GM19324 (cell line): ENCODE measurements around the gene GNAS.
"Not testable (repeated sequence)": the region's sequence is repeated elsewhere in the genome, so short reads cannot be mapped to it uniquely, and the experiment has no call there.

Source experiments
- ATAC-seq: cut with Tn5 transposase; IDR thresholded peaks from one replicate; pipeline ENCODE4 v1.9.1; 2021; ENCODE audit warnings: mild to moderate bottlenecking, moderate library complexity; ENCODE audit not compliant: unreplicated experiment, low FRiP score

Gene GNAS

GRCh38 chr20:58852543-58853271 lies at the start of gene GNAS:
Gene GNAS, plus strand, starts transcription at chr20:58852716.
- no peak for ATAC-seq

GRCh38 chr20:58803533-58803932 lies 49.0 kb upstream of the GNAS start:
- ATAC-seq = no peak

GRCh38 chr20:58807801-58808200 lies 44.7 kb upstream of the GNAS start:
- no peak for ATAC-seq

GRCh38 chr20:58808271-58809046 lies 44.1 kb upstream of the GNAS start:
- no peak for ATAC-seq

- ATAC-seq = no peak
These were observed 42.2 kb upstream of the GNAS start for GRCh38 chr20:58810116-58810878.

GRCh38 chr20:58810879-58811250 lies 41.7 kb upstream of the GNAS start:
- no peak for ATAC-seq

- ATAC-seq = no peak
These were observed 41.2 kb upstream of the GNAS start for GRCh38 chr20:58811334-58811733.

- ATAC-seq = no peak
These were observed 39.1 kb upstream of the GNAS start for GRCh38 chr20:58813369-58813768.

GRCh38 chr20:58815448-58815847 lies 37.1 kb upstream of the GNAS start:
- ATAC-seq = no peak

- no peak for ATAC-seq
These were observed 36.5 kb upstream of the GNAS start for GRCh38 chr20:58816051-58816450.

GRCh38 chr20:58816957-58817651 lies 35.4 kb upstream of the GNAS start:
- no peak for ATAC-seq

GRCh38 chr20:58817748-58818147 lies 34.8 kb upstream of the GNAS start:
- no peak for ATAC-seq

- no peak for ATAC-seq
These were observed 33.8 kb upstream of the GNAS start for GRCh38 chr20:58818586-58819285.

GRCh38 chr20:58819921-58820320 lies 32.6 kb upstream of the GNAS start:
- ATAC-seq = no peak

- not testable (repeated sequence) for ATAC-seq
These were observed 32.0 kb upstream of the GNAS start for GRCh38 chr20:58820515-58820914.

GRCh38 chr20:58822149-58822548 lies 30.4 kb upstream of the GNAS start:
- ATAC-seq = no peak

GRCh38 chr20:58822748-58823730 lies 29.5 kb upstream of the GNAS start:
- ATAC-seq = no peak

- no peak for ATAC-seq
These were observed 27.7 kb upstream of the GNAS start for GRCh38 chr20:58824843-58825242.

- no peak for ATAC-seq
These were observed 27.1 kb upstream of the GNAS start for GRCh38 chr20:58825450-58825849.
